ENCODE measurements around the gene ITGA11. TPM values are rescaled to one million over a fixed set of nuclear protein-coding genes. Genes with fewer than 3 reads are reported as not detected.

The ITGA11 gene
- total and polyA plus RNA-seq, 2 of the 13 experiments (the other 11 are each of a cell fraction or from before 2014, with no cell fraction given): not detected

DNA sequence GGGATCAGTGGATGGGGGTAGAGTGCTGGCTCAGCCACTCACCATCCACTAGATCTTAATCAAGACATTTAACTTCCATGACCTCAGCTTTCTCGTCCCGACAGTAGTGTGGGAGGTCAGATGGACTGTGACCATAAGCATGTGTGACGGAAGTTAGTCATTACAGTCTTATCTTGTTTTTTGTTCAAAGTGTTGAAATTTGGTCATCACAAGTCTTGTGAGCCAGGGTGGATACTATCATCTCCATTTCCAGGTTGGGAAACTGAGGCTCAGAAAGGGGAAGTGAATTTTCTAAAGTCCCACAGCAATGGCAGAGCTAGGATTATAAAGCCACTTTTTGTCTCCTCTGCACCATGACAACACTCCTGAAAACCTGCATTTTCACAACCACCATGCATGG, 32.0 kb upstream of the ITGA11 start:
- no peaks in the 10 kb centered on the region for H3K36me3 ChIP-seq (replicated peaks in 1 of 2; ENCODE audit: control insufficient read depth in 1 of 2, insufficient read depth in 2 of 2, low read length in 2 of 2)
- peaks cover 0 to 3% of the 10 kb centered on the region in 2 experiments; a peak in 2 of 5 replicates for H3K27me3 ChIP-seq (ENCODE audit: control insufficient read depth in 1 of 2, insufficient read depth in 2 of 2, low read length in 2 of 2)
- POLR2A ChIA-PET: no interaction called here
- no peaks in the 10 kb centered on the region for H3K4me1 ChIP-seq (ENCODE audit: insufficient read depth, low read length)
- H3K79me2 ChIP-seq (ENCODE audit: insufficient read depth, low read length): no peaks in the 10 kb centered on the region
- H3K9ac ChIP-seq (ENCODE audit: insufficient read depth, low read depth, low read length): no peak overlapping the region
- no peak overlapping the region for H3K4me3 ChIP-seq (replicated peaks in 1 of 3; ENCODE audit: insufficient read depth in 1 of 3, low read depth in 2 of 3, low read length in 3 of 3)
- no peak overlapping the region for H3K4me2 ChIP-seq (ENCODE audit: low read depth, low read length)
- WGBS (ENCODE audit: low lambda C conversion rate): 18% methylated on average over 3 of the region's 3 CpGs
- no peak for FAIRE-seq
- ATAC-seq: no peak
- no peak overlapping the region for H2AFZ ChIP-seq (ENCODE audit: low read length)
- TF ChIP-seq KLF15 (CRISPR knock-in tag; IDR thresholded peaks at IDR 0.05; ENCODE audit: borderline replicate concordance): no peak
- TF ChIP-seq MTF2 (CRISPR knock-in tag; IDR thresholded peaks at IDR 0.05; ENCODE audit: borderline replicate concordance): no peak
- TF ChIP-seq FOXP1 (IDR thresholded peaks at IDR 0.05): no peak
- no peak for TF ChIP-seq FOXP1 (CRISPR knock-in tag; IDR thresholded peaks at IDR 0.05)
- TF ChIP-seq MTA3 (CRISPR knock-in tag; IDR thresholded peaks at IDR 0.05): no peak
- no peak for TF ChIP-seq CC2D1A (CRISPR knock-in tag; IDR thresholded peaks at IDR 0.05)
- TF ChIP-seq KLF16 (CRISPR knock-in tag; IDR thresholded peaks at IDR 0.05): no peak
- TF ChIP-seq, protein P1, sequence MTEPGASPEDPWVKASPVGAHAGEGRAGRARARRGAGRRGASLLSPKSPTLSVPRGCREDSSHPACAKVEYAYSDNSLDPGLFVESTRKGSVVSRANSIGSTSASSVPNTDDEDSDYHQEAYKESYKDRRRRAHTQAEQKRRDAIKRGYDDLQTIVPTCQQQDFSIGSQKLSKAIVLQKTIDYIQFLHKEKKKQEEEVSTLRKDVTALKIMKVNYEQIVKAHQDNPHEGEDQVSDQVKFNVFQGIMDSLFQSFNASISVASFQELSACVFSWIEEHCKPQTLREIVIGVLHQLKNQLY (CRISPR knock-in tag; IDR thresholded peaks at IDR 0.05): no peak
- no peak for TF ChIP-seq ESRRA (CRISPR knock-in tag; IDR thresholded peaks at IDR 0.05; ENCODE audit: low read depth)
- CTCF ChIA-PET (ENCODE audit: low intra/inter-chr PET ratio, low total read pairs): no interaction called here
- no TSS peak for BruUV-seq (replicated peaks)
- H4K20me1 ChIP-seq (ENCODE audit: insufficient read depth, low read length): no peaks in the 10 kb centered on the region
- no peak overlapping the region for H3K27ac ChIP-seq (ENCODE audit: extremely low read length, insufficient read depth, low read length)
- DNase-seq (ENCODE audit: low spot score): no peak
- in situ Hi-C loops (cut with HindIII; ENCODE audit: extremely low pct_ligation_motif_present, low pct_unique_long_range_greater_than_20kb): no loop called here
- intact Hi-C loops (cut with micrococcal nuclease; ENCODE audit: unreplicated experiment): no loop called here
- H3K9me3 ChIP-seq (ENCODE audit: low read length): no peaks in the 10 kb centered on the region

DNA sequence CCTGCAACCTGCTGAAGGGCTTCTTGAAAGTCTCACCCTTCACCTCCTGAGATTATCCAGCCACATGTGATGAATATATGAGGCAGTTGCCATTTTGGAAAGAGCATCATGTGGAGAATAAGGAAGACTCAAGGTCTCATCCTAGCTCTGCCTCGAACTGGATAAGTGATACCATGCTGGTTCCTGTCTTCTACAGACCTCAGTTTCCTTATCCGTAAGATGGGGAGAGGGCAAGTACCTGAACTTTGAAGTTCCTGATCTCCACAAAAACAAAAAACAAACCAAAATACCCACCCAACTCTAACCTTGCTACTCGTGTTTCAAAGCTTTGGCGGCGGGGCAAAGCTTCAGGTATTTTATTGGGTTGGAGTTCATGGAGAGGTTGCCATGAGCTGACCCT, 31.5 kb upstream of the ITGA11 start:
- ChIA-PET CTCF (ENCODE audit: low intra/inter-chr PET ratio, low total read pairs) (no interaction called here), POLR2A (no interaction called here)
- ATAC-seq (no peak), DNase-seq (ENCODE audit: low spot score) (no peak), FAIRE-seq (no peak)
- Histone ChIP-seq H3K4me1 (ENCODE audit: insufficient read depth, low read length) (no peaks in the 10 kb centered on the region), H4K20me1 (ENCODE audit: insufficient read depth, low read length) (no peaks in the 10 kb centered on the region), H3K27me3 (ENCODE audit: control insufficient read depth in 1 of 2, insufficient read depth in 2 of 2, low read length in 2 of 2) (no peaks in the 10 kb centered on the region; a peak in 2 of 5 replicates), H3K9me3 (ENCODE audit: low read length) (no peaks in the 10 kb centered on the region), H3K4me3 (replicated peaks in 1 of 3; ENCODE audit: insufficient read depth in 1 of 3, low read depth in 2 of 3, low read length in 3 of 3) (no peak overlapping the region), H3K27ac (ENCODE audit: extremely low read length, insufficient read depth, low read length) (no peak overlapping the region), H3K79me2 (ENCODE audit: insufficient read depth, low read length) (no peaks in the 10 kb centered on the region), H3K4me2 (ENCODE audit: low read depth, low read length) (no peak overlapping the region), H2AFZ (ENCODE audit: low read length) (no peak overlapping the region), H3K9ac (ENCODE audit: insufficient read depth, low read depth, low read length) (no peak overlapping the region), H3K36me3 (replicated peaks in 1 of 2; ENCODE audit: control insufficient read depth in 1 of 2, insufficient read depth in 2 of 2, low read length in 2 of 2) (no peaks in the 10 kb centered on the region)
- 53% methylated on average over 5 of the region's 5 CpGs for WGBS (ENCODE audit: low lambda C conversion rate)
- in situ Hi-C loops (cut with HindIII; ENCODE audit: extremely low pct_ligation_motif_present, low pct_unique_long_range_greater_than_20kb): no loop called here
- intact Hi-C loops (cut with micrococcal nuclease; ENCODE audit: unreplicated experiment): no loop called here
- no TSS peak for BruUV-seq (replicated peaks)
- TF ChIP-seq, protein P2, sequence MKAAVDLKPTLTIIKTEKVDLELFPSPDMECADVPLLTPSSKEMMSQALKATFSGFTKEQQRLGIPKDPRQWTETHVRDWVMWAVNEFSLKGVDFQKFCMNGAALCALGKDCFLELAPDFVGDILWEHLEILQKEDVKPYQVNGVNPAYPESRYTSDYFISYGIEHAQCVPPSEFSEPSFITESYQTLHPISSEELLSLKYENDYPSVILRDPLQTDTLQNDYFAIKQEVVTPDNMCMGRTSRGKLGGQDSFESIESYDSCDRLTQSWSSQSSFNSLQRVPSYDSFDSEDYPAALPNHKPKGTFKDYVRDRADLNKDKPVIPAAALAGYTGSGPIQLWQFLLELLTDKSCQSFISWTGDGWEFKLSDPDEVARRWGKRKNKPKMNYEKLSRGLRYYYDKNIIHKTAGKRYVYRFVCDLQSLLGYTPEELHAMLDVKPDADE (CRISPR knock-in tag; IDR thresholded peaks at IDR 0.05): no peak
- TF ChIP-seq, protein P3, sequence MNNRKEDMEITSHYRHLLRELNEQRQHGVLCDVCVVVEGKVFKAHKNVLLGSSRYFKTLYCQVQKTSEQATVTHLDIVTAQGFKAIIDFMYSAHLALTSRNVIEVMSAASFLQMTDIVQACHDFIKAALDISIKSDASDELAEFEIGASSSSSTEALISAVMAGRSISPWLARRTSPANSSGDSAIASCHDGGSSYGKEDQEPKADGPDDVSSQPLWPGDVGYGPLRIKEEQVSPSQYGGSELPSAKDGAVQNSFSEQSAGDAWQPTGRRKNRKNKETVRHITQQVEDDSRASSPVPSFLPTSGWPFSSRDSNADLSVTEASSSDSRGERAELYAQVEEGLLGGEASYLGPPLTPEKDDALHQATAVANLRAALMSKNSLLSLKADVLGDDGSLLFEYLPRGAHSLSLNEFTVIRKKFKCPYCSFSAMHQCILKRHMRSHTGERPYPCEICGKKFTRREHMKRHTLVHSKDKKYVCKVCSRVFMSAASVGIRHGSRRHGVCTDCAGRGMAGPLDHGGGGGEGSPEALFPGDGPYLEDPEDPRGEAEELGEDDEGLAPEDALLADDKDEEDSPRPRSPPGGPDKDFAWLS (CRISPR knock-in tag; IDR thresholded peaks at IDR 0.05; ENCODE audit: borderline replicate concordance): no peak
- TF ChIP-seq ZNF790 (CRISPR knock-in tag; IDR thresholded peaks at IDR 0.05; ENCODE audit: borderline replicate concordance) (no peak), HNRNPK (IDR thresholded peaks at IDR 0.05; ENCODE audit: low read depth, low read length, poor library complexity, severe bottlenecking) (no peak)
- TF ChIP-seq, protein P4, sequence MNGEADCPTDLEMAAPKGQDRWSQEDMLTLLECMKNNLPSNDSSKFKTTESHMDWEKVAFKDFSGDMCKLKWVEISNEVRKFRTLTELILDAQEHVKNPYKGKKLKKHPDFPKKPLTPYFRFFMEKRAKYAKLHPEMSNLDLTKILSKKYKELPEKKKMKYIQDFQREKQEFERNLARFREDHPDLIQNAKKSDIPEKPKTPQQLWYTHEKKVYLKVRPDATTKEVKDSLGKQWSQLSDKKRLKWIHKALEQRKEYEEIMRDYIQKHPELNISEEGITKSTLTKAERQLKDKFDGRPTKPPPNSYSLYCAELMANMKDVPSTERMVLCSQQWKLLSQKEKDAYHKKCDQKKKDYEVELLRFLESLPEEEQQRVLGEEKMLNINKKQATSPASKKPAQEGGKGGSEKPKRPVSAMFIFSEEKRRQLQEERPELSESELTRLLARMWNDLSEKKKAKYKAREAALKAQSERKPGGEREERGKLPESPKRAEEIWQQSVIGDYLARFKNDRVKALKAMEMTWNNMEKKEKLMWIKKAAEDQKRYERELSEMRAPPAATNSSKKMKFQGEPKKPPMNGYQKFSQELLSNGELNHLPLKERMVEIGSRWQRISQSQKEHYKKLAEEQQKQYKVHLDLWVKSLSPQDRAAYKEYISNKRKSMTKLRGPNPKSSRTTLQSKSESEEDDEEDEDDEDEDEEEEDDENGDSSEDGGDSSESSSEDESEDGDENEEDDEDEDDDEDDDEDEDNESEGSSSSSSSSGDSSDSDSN (CRISPR knock-in tag; IDR thresholded peaks at IDR 0.05): no peak
